Measurements from ENCODE around the gene GNL2.
A peak's percentile ranks its signal among the peaks of the same experiment; 100 is the strongest.

The GNL2 gene

DNA sequence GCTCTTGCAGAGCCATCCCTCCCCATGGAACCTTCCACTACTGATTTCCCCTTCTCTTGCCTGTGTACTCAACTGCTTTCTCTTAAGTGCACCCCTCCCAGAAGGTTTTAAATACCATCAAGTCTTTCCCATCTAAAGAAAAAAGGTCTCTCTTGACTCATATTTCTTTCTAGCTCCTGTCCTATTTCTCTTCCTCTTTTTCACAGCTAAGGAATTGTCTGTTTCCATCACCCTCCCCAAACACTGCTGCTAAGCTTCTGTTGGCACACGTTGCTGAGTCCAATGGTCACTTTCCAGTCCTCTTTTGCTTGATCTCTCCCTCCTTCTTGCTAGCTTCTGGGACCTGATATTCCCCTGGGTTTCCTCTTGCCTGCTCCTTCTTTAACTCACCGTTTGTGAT lies 13.3 kb upstream of the GNL2 start:
- H3K4me3 ChIP-seq (ENCODE audit: low read length) = no peak overlapping the region
- no peak for DNase-seq (ENCODE audit: low read depth, low spot score)
- no peaks in the 10 kb centered on the region for H3K36me3 ChIP-seq (ENCODE audit: control insufficient read depth, insufficient read depth, low read length)
- H3K9me3 ChIP-seq (ENCODE audit: control insufficient read depth, insufficient read depth, low read length) = no peaks in the 10 kb centered on the region
- peaks cover 3% of the 10 kb centered on the region; the same call in 1 of the 2 replicates for H3K27me3 ChIP-seq (ENCODE audit: control insufficient read depth, insufficient read depth, low read length)
- no peaks in the 10 kb centered on the region for H3K4me1 ChIP-seq (ENCODE audit: control insufficient read depth, insufficient read depth, low read length)
- no peak overlapping the region for H3K27ac ChIP-seq (ENCODE audit: low read length)
- no CpG with 5 or more reads among the region's 2 CpGs for WGBS (ENCODE audit: insufficient coverage, insufficient read length)

DNA sequence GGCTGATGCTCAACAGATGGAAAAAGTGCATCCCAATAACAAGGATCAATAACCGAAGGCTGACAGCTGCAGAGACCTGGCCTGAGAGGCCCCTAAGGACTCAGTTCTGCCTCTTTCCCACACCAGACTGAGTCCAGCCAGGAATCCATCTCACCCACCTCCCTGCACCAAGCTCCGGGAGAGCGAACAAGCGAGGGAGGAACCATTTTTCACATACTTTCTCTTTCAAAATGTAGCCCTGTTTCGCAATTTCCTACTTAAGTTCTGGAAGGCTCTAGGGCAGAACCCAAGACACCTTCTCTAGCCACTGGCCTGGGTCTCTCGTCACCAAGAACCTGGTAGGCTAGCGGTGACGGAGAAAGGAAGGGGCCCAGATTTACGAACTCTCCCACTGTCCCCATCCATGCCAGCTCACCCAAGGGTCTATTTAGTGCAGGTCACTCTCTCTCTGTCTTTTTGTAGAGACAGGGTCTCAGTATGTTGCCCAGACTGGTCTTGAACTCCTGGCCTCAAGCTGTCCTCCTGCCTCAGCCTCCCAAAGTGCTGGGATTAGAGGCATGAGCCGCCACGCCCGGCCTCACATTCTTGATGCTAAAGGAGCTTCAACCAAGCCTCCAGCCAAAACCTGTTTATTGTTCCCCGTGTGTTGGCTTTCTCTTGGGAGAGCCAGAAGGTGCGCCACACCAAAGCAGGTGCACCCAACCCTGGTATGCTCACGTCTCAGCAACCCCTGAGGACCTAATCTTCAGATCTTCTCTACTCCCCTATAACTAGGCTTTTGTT lies 10.9 kb upstream of the GNL2 start:
- Histone ChIP-seq H3K9me3 (ENCODE audit: control insufficient read depth, insufficient read depth, low read length) (no peaks in the 10 kb centered on the region), H3K4me3 (ENCODE audit: low read length) (no peak overlapping the region), H3K4me1 (ENCODE audit: control insufficient read depth, insufficient read depth, low read length) (0 out of 2 replicates have a peak, but pooled peaks cover 1% of the 10 kb centered on the region), H3K27me3 (ENCODE audit: control insufficient read depth, insufficient read depth, low read length) (peaks cover 3% of the 10 kb centered on the region; the same call in 1 of the 2 replicates), H3K36me3 (ENCODE audit: control insufficient read depth, insufficient read depth, low read length) (no peaks in the 10 kb centered on the region), H3K27ac (ENCODE audit: low read length) (no peak overlapping the region)
- DNase-seq (ENCODE audit: low read depth, low spot score) = no peak
- no CpG with 5 or more reads among the region's 15 CpGs for WGBS (ENCODE audit: insufficient coverage, insufficient read length)

- Histone ChIP-seq H3K4me3 (ENCODE audit: low read length) (no peak overlapping the region), H3K36me3 (ENCODE audit: control insufficient read depth, insufficient read depth, low read length) (no peaks in the 10 kb centered on the region), H3K27me3 (ENCODE audit: control insufficient read depth, insufficient read depth, low read length) (peaks cover 3% of the 10 kb centered on the region; the same call in 1 of the 2 replicates), H3K27ac (ENCODE audit: low read length) (no peak overlapping the region), H3K4me1 (ENCODE audit: control insufficient read depth, insufficient read depth, low read length) (0 out of 2 replicates have a peak, but pooled peaks cover 1% of the 10 kb centered on the region), H3K9me3 (ENCODE audit: control insufficient read depth, insufficient read depth, low read length) (no peaks in the 10 kb centered on the region)
- no peak for DNase-seq (ENCODE audit: low read depth, low spot score)
- no CpG with 5 or more reads among the region's 9 CpGs for WGBS (ENCODE audit: insufficient coverage, insufficient read length)
Observed at GRCh38 chr1:37605806-37606474, 10.2 kb upstream of the GNL2 start.

DNA sequence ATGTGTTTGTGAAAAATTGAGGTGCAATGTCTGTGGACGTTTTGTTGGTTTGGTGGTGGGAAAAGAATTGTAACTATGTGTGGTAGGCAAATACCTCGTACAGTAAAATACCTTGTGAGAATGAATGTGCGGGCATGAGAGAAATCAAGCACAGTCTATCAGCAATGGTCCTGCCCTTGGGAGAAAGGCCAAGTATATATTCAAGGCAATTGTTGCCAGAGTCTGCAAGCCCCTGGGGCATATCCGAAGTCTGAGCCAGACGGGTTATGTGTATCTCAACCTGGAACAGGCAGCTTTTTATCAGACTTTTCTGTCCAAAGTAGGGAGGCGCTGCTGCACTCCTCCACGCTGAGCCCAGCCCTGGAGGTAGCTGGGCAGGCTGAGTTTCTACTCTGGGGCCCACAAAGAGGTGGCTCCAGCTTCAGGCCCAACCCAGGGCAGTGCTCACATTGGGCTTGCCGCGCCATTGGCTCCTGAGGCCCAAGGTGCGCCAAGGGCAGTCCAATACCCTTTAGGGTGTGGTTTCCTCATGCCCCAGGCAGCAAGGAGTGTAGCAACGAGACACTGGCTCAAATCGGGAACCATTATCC lies 9.4 kb upstream of the GNL2 start:
- Histone ChIP-seq H3K9me3 (ENCODE audit: control insufficient read depth, insufficient read depth, low read length) (no peaks in the 10 kb centered on the region), H3K4me3 (ENCODE audit: low read length) (no peak overlapping the region), H3K4me1 (ENCODE audit: control insufficient read depth, insufficient read depth, low read length) (0 out of 2 replicates have a peak, but pooled peaks cover 1% of the 10 kb centered on the region), H3K36me3 (ENCODE audit: control insufficient read depth, insufficient read depth, low read length) (no peaks in the 10 kb centered on the region), H3K27ac (ENCODE audit: low read length) (no peak overlapping the region), H3K27me3 (ENCODE audit: control insufficient read depth, insufficient read depth, low read length) (peaks cover 3% of the 10 kb centered on the region; the same call in 1 of the 2 replicates)
- 100% methylated on average over 2 of the region's 12 CpGs for WGBS (ENCODE audit: insufficient coverage, insufficient read length)
- no peak for DNase-seq (ENCODE audit: low read depth, low spot score)

DNA sequence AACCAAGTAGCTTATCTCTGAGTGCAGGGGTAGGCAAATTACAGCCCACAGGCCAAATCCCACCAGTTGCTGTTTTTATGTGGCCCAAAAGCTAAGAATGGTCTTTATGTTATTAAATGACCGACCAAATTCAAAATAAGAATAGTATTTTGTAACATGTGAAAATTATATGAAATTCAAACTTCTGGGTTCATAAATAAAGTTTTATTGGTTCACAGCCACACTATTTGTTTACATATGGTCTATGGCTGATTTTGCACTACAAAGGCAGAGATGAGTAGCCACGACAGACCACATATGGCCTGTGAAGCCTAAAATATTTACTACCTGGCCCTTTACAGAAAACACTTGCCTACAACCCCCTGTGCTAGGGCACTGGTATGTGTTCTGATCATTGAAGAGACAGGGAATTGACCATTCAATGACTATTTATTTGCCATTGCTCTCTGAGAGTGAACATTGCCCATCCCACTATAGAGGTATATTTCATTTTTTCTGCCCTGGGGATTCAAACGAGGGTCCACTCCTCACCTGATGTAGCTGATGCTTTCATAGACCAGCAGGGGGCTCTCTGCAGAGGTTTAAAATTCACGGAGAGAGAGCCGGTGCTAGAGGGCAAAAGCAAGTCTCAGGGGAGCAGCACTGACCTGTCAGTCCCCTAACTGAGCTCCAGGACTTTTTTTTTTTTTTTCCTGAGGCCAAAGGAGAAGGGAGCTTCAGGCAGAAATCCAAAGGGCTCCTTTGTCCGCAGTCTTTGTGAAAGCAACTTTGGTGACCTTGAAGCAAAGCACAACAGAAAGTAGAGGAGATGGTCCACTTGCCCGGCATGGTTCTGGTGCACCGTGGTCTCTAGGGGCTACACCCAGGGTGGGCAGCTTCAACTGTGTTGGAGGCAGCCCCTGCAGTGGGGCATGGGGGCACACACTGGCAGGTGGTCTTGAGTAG lies 7.3 kb upstream of the GNL2 start:
- Histone ChIP-seq H3K4me1 (ENCODE audit: control insufficient read depth, insufficient read depth, low read length) (0 out of 2 replicates have a peak, but pooled peaks cover 1% of the 10 kb centered on the region), H3K36me3 (ENCODE audit: control insufficient read depth, insufficient read depth, low read length) (no peaks in the 10 kb centered on the region), H3K27me3 (ENCODE audit: control insufficient read depth, insufficient read depth, low read length) (peaks cover 3% of the 10 kb centered on the region; the same call in 1 of the 2 replicates), H3K27ac (ENCODE audit: low read length) (no peak overlapping the region), H3K4me3 (ENCODE audit: low read length) (no peak overlapping the region), H3K9me3 (ENCODE audit: control insufficient read depth, insufficient read depth, low read length) (no peaks in the 10 kb centered on the region)
- WGBS (ENCODE audit: insufficient coverage, insufficient read length) = no CpG with 5 or more reads among the region's 8 CpGs
- DNase-seq (ENCODE audit: low read depth, low spot score) = peak; percentile 11

- Histone ChIP-seq H3K9me3 (ENCODE audit: control insufficient read depth, insufficient read depth, low read length) (no peaks in the 10 kb centered on the region), H3K27ac (ENCODE audit: low read length) (no peak overlapping the region), H3K36me3 (ENCODE audit: control insufficient read depth, insufficient read depth, low read length) (no peaks in the 10 kb centered on the region), H3K27me3 (ENCODE audit: control insufficient read depth, insufficient read depth, low read length) (no peaks in the 10 kb centered on the region), H3K4me3 (ENCODE audit: low read length) (no peak overlapping the region), H3K4me1 (ENCODE audit: control insufficient read depth, insufficient read depth, low read length) (0 out of 2 replicates have a peak, but pooled peaks cover 1% of the 10 kb centered on the region)
- DNase-seq (ENCODE audit: low read depth, low spot score) = no peak
Observed at GRCh38 chr1:37601441-37601840, 5.7 kb upstream of the GNL2 start.

GRCh38 chr1:37599940-37600339 lies 4.2 kb upstream of the GNL2 start:
- Histone ChIP-seq H3K9me3 (ENCODE audit: control insufficient read depth, insufficient read depth, low read length) (no peaks in the 10 kb centered on the region), H3K4me3 (ENCODE audit: low read length) (no peak overlapping the region), H3K27me3 (ENCODE audit: control insufficient read depth, insufficient read depth, low read length) (no peaks in the 10 kb centered on the region), H3K36me3 (ENCODE audit: control insufficient read depth, insufficient read depth, low read length) (no peaks in the 10 kb centered on the region), H3K27ac (ENCODE audit: low read length) (no peak overlapping the region), H3K4me1 (ENCODE audit: control insufficient read depth, insufficient read depth, low read length) (peaks cover 1% of the 10 kb centered on the region; the same call in 1 of the 2 replicates)
- WGBS (ENCODE audit: insufficient coverage, insufficient read length) = no CpG with 5 or more reads among the region's 5 CpGs
- no peak for DNase-seq (ENCODE audit: low read depth, low spot score)

DNA sequence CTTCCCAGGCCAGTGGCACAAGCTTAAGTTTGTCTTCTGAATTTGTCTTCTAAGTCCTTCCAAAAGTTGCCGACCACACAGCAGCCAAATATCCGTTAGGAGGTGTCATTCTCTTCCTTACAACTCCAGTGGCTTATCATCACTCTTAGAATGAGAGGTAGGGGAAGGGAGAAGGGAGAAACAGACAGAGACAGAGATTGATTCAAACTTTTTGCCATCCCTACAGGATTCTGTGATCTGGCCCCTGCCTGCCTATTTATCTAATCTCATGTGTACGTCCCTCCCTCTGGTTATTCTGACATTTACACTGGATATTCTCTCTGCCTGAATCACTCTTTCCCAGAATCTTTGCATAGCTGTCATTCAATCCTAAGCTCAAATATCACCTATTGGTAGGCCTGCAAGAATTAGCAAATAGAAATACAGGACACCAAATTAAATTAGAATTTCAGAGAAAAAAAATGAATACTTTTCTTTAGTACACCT lies 488 bp upstream of the GNL2 start:
- no CpG with 5 or more reads among the region's 3 CpGs for WGBS (ENCODE audit: insufficient coverage, insufficient read length)
- DNase-seq (ENCODE audit: low read depth, low spot score) = no peak
- no peaks in the 10 kb centered on the region for H3K27me3 ChIP-seq (ENCODE audit: control insufficient read depth, insufficient read depth, low read length)
- H3K4me1 ChIP-seq (ENCODE audit: control insufficient read depth, insufficient read depth, low read length) = no peaks in the 10 kb centered on the region; the same call in 1 of the 2 replicates
- H3K36me3 ChIP-seq (ENCODE audit: control insufficient read depth, insufficient read depth, low read length) = peaks cover 7% of the 10 kb centered on the region; the same call in 1 of the 2 replicates
- H3K27ac ChIP-seq (ENCODE audit: low read length) = no peak overlapping the region
- H3K4me3 ChIP-seq (ENCODE audit: low read length) = no peak overlapping the region; the same call in 1 of the 2 replicates
- no peaks in the 10 kb centered on the region for H3K9me3 ChIP-seq (ENCODE audit: control insufficient read depth, insufficient read depth, low read length)

- Histone ChIP-seq H3K27ac (ENCODE audit: low read length) (no peak overlapping the region), H3K36me3 (ENCODE audit: control insufficient read depth, insufficient read depth, low read length) (peaks cover 15% of the 10 kb centered on the region; the same call in 1 of the 2 replicates), H3K9me3 (ENCODE audit: control insufficient read depth, insufficient read depth, low read length) (no peaks in the 10 kb centered on the region), H3K27me3 (ENCODE audit: control insufficient read depth, insufficient read depth, low read length) (no peaks in the 10 kb centered on the region), H3K4me1 (ENCODE audit: control insufficient read depth, insufficient read depth, low read length) (no peaks in the 10 kb centered on the region; the same call in 1 of the 2 replicates), H3K4me3 (ENCODE audit: low read length) (no peak overlapping the region)
- DNase-seq (ENCODE audit: low read depth, low spot score) = no peak
- no CpG with 5 or more reads among the region's 6 CpGs for WGBS (ENCODE audit: insufficient coverage, insufficient read length)
Observed at GRCh38 chr1:37593726-37594125, 2.0 kb downstream of the GNL2 start.

All from iPS DF 6.9 (cell line).